Hematopoietic multipotent progenitor cell treated with erythropoietin and hydrocortisone succinate and interleukin-3 and kit ligand, for 4 days (in vitro differentiated cells): Measurements from ENCODE around the gene FSTL4.

Experiments used
- DNase-seq: peaks from one replicate; pipeline ENCODE4 v3.0.0-alpha.2; 2015

Gene FSTL4

GRCh38 chr5:133511653-133512235 is 100.6 kb downstream of the FSTL4 start:
- DNase-seq, result no peak

GRCh38 chr5:133510634-133511262 is 101.6 kb downstream of the FSTL4 start:
- DNase-seq, result no peak

- no peak for DNase-seq
These were observed 102.6 kb downstream of the FSTL4 start for GRCh38 chr5:133509742-133510079.

- no peak for DNase-seq
These were observed 103.2 kb downstream of the FSTL4 start for GRCh38 chr5:133508845-133509741.

DNA sequence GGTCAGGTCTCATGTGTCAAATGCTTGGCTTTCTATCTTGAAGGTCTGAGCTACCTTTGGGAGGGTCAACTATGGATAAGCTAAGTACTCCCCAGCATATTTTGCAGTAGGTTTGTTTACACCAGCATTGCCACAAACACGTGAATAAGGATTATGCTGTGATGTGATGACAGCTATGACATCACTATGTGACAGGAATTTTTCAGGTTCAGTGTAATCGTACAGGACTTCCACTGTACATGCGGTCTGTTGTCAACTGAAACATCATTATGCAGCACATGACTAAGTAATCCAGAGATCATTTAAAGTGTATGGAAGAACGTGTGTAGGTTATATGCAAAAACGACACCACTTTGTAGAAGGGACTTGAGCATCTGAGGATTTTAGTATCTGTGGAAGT is 104.0 kb downstream of the FSTL4 start:
- no peak for DNase-seq

GRCh38 chr5:133506181-133506580 is 106.2 kb downstream of the FSTL4 start:
- no peak for DNase-seq

DNA sequence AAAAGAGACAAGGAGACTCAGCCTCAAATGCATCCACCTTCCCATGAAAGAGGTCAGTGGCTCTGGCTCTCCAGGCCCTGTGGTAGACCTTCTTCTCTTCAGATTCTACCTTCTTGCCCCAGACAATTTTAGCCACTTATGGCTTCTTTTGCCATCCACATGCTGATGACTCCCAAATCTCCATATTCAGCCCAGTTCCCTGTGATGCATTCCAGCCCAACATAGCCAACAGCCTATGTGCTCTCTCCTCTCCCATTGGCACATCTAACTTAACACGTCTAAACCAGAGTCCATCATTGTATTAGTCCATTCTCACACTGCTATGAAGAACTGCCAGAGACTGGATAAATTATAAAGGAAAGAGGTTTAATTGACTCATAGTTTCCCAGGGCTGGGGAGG is 108.8 kb downstream of the FSTL4 start:
- DNase-seq, result no peak

- no peak for DNase-seq
These were observed 112.4 kb downstream of the FSTL4 start for GRCh38 chr5:133499895-133500294.

- DNase-seq, result no peak
These were observed 114.6 kb downstream of the FSTL4 start for GRCh38 chr5:133497608-133498348.

- DNase-seq, result no peak
These were observed 115.7 kb downstream of the FSTL4 start for GRCh38 chr5:133496631-133497030.

GRCh38 chr5:133494923-133495246 is 117.5 kb downstream of the FSTL4 start:
- DNase-seq, result no peak

- no peak for DNase-seq
These were observed 118.0 kb downstream of the FSTL4 start for GRCh38 chr5:133494232-133494922.

GRCh38 chr5:133489632-133490031 is 122.7 kb downstream of the FSTL4 start:
- DNase-seq, result peak; percentile 6

GRCh38 chr5:133487093-133487492 is 125.2 kb downstream of the FSTL4 start:
- DNase-seq, result no peak

DNA sequence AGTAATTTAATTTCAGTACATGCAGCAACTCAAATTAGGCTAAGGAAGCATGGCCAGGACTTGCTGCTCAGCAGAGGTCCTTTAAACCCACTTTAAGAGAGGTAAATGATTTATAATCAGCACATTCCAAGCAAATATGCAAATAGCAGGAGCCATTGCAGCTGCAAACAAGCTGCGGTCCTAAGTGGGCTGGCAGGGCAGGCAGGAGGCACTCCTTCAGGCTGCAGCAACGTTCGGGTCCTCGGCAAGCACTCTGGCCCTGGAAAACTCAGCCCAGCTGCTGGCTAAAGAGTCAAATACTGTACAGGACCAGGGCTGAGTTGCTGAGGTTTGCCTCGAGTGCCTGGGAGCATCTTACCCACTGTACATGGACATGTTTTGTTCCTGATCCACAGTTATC is 126.9 kb downstream of the FSTL4 start:
- DNase-seq, result no peak

GRCh38 chr5:133483406-133484090 is 128.8 kb downstream of the FSTL4 start:
- no peak for DNase-seq

- no peak for DNase-seq
These were observed 130.3 kb downstream of the FSTL4 start for GRCh38 chr5:133482028-133482427.

DNA sequence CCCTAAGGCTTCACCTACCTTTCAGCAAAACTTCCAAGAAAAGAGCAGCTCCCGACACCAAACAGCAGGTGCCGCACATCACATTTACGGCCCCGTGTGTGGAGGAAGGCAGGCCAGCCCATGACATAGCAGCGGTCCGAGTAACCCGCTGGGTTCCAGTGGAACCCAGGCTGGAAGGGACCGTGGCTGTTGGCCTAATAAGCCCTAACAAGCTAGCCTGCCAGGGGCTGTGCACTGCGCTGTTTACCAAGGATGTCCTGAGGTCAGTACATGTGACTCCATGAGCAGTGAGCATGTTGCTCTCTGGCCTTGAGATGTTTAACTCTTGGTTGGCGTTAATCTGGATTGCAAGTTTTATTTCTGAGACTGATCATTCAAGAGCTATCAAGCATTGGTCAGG is 131.5 kb downstream of the FSTL4 start:
- DNase-seq, result no peak

DNA sequence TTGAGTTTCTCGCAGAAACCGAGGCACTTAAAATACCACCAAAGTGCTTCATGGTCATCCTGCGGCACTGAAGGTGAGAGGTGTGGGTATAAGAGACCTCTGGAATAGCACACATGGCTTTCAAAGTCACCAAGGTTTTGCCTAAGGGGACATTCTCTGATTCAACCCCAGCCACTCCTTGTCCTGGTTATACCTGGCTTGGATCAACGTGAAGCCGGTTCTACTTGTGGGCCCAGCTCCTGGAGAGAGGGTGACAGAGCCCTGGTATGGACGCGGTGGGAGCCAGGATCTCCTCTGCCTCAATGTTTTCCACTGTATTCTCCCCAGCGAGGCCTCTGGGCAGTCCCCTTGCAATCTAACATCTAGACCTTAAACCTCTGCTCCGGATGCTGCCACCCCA is 132.0 kb downstream of the FSTL4 start:
- DNase-seq, result no peak

DNA sequence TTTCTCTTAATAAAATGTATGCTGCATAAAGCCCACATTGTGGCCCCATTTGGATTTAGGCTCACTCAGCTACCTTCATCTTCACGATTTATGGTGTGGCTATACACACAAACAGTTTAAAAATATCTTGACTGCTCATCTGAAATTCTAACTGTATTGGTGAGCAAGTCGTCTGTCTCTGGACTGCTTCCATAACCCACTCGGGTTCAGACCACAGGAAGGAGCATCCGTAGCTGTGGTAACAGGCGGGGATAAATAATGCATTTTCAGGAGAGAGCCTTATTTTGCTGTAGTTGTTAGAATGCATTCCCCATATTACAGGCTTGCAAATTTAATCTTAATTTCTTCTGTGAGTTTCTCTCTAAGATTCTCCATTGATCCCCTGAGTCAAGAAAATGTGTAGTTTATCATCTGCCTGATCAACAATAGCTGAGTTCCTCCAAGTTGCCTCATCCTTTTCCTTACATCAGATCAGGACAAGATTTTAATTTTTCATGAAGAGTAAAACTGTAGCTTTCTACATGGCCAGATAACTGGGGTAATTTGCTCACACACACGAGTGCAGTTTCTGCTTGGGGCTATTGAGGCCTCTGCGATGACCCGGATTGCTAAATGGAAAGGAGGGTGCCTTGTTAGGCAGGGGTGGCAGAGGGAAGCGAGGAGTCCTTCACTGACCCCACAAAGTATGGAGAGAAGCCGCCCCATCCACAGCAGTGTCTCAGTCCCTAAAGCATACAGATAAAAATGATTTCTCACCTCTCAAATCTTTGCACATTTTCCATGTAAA is 133.9 kb downstream of the FSTL4 start:
- no peak for DNase-seq

DNA sequence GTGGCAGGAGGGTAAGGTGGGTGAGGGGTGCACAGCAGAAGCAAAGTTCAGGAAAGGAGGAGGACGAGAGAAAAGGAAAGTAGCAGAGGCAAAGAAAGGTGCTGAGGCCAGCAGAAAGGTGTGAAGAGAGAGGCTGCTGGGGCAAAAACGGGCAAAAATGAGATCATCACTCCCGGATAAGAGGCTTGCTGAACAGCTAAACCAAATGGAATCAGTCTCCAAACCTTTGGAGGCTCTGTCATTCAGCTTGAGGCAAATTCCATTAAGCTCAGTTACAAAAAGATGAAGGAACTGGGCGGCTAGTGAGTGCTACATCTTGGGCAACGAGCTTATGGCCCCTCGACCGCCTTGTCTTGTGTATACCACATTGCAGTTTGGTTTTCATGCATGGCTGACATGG is 136.4 kb downstream of the FSTL4 start:
- no peak for DNase-seq
